Measurements from ENCODE around the gene TMEM185A. TPM values are rescaled to one million over a fixed set of nuclear protein-coding genes. Genes with fewer than 3 reads are reported as not detected.

The TMEM185A gene
- total RNA-seq, 1 donor from 2014 or later = 42.2 TPM

DNA sequence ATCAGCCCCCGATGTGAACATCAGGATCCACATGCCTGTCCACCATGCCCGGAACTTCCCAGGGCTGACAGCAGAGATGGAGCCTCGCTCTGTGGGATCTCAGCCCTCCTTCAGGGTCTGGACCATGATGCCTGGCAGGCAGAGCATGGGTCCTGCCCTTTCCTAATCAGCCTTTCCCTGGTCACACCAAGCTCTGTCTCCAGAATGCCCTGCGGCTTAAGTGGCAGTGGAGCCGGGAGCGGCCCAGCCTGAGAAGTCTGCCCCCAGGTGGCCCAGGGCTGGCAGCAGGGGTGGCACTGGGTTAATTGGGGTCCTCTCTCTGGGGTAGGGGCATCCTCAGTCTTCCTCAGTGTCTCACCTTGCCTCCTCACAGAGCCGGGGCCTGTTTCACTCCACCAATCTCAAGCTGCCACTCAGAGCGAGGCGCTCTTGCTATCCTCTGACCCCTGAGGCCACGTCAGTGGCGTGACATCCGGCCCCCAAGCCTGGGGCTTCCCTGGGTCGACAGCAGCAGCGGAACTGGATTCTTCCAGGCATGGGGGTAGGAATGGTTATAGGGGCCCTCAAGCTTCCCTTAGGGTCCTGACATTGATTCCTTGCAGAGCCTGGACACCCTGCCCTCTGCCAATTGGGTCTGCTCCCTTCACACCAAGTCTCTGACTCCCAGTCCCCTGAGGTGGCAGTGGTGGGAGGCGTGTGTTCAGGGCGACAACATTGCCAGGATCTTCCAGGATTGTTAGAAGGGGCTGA, 20.8 kb upstream of the TMEM185A start:
- H3K27me3 ChIP-seq (ENCODE audit: low read depth) = no peaks in the 10 kb centered on the region
- no peak overlapping the region for H3K4me3 ChIP-seq
- H3K9me3 ChIP-seq (replicated peaks) = no peaks in the 10 kb centered on the region
- no peak overlapping the region for H3K27ac ChIP-seq (replicated peaks)
- H3K36me3 ChIP-seq = no peaks in the 10 kb centered on the region
- DNase-seq = no peak
- H3K4me1 ChIP-seq = no peaks in the 10 kb centered on the region
- intact Hi-C loops (cut with micrococcal nuclease) = no loop called here
- no peak for TF ChIP-seq CTCF (IDR thresholded peaks at IDR 0.05; ENCODE audit: borderline replicate concordance)

- Histone ChIP-seq H3K4me3 (no peak overlapping the region), H3K36me3 (no peaks in the 10 kb centered on the region), H3K4me1 (no peaks in the 10 kb centered on the region), H3K27me3 (ENCODE audit: low read depth) (no peaks in the 10 kb centered on the region), H3K27ac (replicated peaks) (no peak overlapping the region), H3K9me3 (replicated peaks) (no peaks in the 10 kb centered on the region)
- intact Hi-C loops (cut with micrococcal nuclease) = no loop called here
- TF ChIP-seq CTCF (IDR thresholded peaks at IDR 0.05; ENCODE audit: borderline replicate concordance) = no peak
- DNase-seq = no peak
These were observed 18.6 kb upstream of the TMEM185A start for GRCh38 chrX:149650162-149650561.

DNA sequence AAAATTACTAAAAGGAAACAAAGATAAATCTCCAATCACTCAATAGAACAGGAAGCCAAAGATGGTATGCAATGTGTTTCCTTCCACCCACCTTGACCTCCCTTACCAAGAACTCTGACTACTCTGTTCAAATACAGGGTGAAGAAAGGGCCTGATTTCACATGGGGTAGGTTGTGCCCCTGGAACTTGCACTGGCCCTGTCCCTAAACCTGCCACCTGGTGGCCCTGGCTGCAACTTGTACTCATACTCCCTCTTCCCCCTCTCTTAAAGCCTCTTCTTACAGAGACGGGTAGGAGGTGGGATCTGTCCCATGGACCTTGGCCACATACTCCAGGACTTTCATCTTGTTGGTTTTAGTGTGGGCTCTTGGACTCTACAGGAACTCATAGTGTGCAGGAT, 17.3 kb upstream of the TMEM185A start:
- H3K27ac ChIP-seq (replicated peaks) = no peak overlapping the region
- H3K4me3 ChIP-seq = no peak overlapping the region
- no peak for DNase-seq
- H3K4me1 ChIP-seq = no peaks in the 10 kb centered on the region
- intact Hi-C loops (cut with micrococcal nuclease) = no loop called here
- no peaks in the 10 kb centered on the region for H3K9me3 ChIP-seq (replicated peaks)
- no peaks in the 10 kb centered on the region for H3K27me3 ChIP-seq (ENCODE audit: low read depth)
- TF ChIP-seq CTCF (IDR thresholded peaks at IDR 0.05; ENCODE audit: borderline replicate concordance) = peak; percentile 26
- H3K36me3 ChIP-seq = no peaks in the 10 kb centered on the region

- intact Hi-C loops (cut with micrococcal nuclease) = no loop called here
- Histone ChIP-seq H3K4me3 (no peak overlapping the region), H3K36me3 (no peaks in the 10 kb centered on the region), H3K27ac (replicated peaks) (no peak overlapping the region), H3K4me1 (no peaks in the 10 kb centered on the region), H3K27me3 (ENCODE audit: low read depth) (no peaks in the 10 kb centered on the region), H3K9me3 (replicated peaks) (no peaks in the 10 kb centered on the region)
- TF ChIP-seq CTCF (IDR thresholded peaks at IDR 0.05; ENCODE audit: borderline replicate concordance) = no peak
- no peak for DNase-seq
These were observed 15.9 kb upstream of the TMEM185A start for GRCh38 chrX:149647505-149647904.

GRCh38 chrX:149643496-149643895, 11.9 kb upstream of the TMEM185A start:
- TF ChIP-seq CTCF (IDR thresholded peaks at IDR 0.05; ENCODE audit: borderline replicate concordance) = no peak
- Histone ChIP-seq H3K27ac (replicated peaks) (no peak overlapping the region), H3K27me3 (ENCODE audit: low read depth) (no peaks in the 10 kb centered on the region), H3K36me3 (no peaks in the 10 kb centered on the region), H3K4me3 (no peak overlapping the region), H3K9me3 (replicated peaks) (no peaks in the 10 kb centered on the region), H3K4me1 (no peaks in the 10 kb centered on the region)
- intact Hi-C loops (cut with micrococcal nuclease) = no loop called here
- DNase-seq = no peak

All from left ventricle myocardium inferior (tissue), 1 donor.